ENCODE measurements around the gene RASGRP3.
A peak's percentile ranks its signal among the peaks of the same experiment; 100 is the strongest.
"Not testable (repeated sequence)": the region's sequence is repeated elsewhere in the genome, so short reads cannot be mapped to it uniquely, and the experiment has no call there.

The RASGRP3 gene, protein sequence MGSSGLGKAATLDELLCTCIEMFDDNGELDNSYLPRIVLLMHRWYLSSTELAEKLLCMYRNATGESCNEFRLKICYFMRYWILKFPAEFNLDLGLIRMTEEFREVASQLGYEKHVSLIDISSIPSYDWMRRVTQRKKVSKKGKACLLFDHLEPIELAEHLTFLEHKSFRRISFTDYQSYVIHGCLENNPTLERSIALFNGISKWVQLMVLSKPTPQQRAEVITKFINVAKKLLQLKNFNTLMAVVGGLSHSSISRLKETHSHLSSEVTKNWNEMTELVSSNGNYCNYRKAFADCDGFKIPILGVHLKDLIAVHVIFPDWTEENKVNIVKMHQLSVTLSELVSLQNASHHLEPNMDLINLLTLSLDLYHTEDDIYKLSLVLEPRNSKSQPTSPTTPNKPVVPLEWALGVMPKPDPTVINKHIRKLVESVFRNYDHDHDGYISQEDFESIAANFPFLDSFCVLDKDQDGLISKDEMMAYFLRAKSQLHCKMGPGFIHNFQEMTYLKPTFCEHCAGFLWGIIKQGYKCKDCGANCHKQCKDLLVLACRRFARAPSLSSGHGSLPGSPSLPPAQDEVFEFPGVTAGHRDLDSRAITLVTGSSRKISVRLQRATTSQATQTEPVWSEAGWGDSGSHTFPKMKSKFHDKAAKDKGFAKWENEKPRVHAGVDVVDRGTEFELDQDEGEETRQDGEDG

DNA sequence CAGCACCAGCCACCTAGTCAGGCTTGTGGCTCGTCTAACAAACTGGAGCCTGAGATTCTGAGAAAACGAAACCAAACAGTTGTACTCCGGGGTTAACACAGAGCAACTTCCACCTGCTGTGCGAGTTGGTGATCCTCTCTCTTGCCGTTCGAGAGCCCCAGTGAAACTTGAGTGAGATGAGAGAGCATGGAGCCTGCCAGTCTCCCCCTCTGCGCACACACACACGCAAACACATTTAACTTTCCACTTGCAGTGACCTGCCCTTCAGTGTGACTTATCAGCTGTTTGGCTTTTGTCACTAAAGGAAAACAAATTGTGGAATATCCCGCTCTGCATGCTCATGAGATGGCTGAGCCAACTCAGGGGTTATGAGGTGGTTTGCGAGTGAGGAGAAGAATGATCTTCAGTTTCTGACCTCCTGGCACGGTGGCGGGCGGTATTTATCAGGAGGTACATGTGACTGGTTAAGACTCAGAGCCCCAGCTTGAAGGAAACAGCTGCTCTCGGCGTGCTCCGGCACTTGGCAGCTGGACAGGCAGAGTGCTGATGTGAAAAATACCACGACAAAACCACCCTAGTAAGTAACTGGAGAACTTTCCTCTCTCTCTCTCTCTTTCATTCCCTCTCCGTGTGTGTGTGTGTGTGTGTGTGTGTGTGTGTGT is at the start of gene RASGRP3:
TSS of gene RASGRP3 (plus strand) at position 519 of the 662 bp plus-strand sequence. CDS start 38,488 bp downstream, outside the sequence.
- DNase-seq (ENCODE audit: low read depth), result peak; percentile 78

DNA sequence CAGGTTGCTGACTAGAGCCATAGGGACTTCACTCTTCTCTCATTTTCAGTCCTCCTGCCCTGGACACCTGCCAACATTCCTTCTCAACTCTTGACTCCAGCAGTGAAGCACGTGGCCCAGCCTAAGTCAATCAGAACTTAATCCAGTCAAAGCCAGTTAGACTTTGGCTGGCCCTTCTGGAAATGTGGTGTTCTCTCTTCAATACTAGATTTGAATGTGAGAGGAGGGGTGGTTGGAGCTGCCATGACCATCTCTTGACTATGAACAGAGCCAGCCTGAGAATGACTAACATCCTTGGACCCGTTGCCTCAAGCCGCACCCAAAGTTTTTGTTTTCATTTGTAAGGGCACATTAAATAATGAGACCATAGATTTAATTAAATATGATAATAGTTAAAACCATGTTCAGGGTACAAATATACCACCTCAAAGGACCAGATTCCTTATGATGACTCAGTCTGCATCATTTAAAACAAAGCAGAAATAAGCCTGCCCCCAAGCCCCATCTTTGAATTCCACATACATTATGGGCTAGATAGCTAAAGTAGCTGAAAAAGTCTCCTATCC is 49.7 kb upstream of the RASGRP3 start:
- peak; percentile 75 for DNase-seq (ENCODE audit: low read depth)

DNA sequence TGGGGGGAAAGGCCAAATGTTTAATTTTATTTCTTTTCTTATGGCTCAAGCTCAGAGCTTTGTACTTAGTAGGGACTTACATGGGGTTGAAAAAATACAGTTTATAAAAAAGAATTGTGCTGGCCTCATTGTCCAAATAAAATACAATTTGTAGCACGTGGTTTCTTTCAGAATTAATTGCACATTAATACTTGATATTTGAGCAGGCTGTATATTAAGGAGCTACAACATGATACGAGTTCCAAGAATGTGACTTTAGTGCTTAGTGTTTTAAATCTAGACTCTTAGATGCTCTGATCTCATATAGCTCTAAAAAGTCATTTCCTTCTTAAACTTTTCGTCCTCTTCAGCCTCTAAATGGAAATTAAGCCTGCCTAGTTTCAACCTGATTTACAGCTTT is 46.4 kb upstream of the RASGRP3 start:
- no peak for DNase-seq (ENCODE audit: low read depth)

DNA sequence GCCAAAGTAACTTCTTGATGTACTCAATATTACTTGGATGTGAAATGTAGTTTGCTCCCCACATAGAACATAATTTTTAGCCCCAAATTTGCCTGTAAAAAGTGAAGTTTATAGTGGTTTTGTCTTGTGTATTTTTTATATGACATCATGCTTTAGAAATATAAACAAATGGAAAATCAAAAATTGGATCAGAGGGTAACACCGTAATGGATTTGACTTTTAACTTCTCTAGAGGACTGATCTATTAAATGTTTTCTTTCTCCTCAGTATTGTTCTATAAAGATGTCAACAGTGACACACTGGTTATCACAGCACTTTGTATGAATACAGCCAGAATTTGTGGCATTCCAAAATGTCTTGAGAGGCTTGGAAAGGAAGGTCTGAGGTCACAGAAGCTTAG is 45.6 kb upstream of the RASGRP3 start:
- DNase-seq (ENCODE audit: low read depth), result no peak

DNA sequence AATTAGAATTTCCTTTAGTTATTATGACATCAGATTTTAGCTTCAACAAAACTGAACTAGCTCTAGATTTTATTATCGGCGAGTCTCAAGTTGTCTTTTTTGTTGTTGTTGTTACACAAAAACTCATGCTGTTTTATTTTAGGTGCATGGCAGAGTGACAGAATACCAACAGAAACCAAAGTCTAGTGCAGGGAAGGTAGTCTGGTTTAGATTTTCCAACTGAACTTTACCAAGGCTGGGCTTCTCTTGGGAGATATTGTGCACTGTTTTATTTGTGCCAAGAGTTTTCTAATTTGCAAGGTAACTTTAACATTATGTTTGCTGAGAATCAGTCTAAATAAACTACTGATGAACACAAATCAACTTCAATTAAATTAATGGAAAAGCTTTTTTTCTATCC is 43.6 kb upstream of the RASGRP3 start:
- DNase-seq (ENCODE audit: low read depth), result no peak

DNA sequence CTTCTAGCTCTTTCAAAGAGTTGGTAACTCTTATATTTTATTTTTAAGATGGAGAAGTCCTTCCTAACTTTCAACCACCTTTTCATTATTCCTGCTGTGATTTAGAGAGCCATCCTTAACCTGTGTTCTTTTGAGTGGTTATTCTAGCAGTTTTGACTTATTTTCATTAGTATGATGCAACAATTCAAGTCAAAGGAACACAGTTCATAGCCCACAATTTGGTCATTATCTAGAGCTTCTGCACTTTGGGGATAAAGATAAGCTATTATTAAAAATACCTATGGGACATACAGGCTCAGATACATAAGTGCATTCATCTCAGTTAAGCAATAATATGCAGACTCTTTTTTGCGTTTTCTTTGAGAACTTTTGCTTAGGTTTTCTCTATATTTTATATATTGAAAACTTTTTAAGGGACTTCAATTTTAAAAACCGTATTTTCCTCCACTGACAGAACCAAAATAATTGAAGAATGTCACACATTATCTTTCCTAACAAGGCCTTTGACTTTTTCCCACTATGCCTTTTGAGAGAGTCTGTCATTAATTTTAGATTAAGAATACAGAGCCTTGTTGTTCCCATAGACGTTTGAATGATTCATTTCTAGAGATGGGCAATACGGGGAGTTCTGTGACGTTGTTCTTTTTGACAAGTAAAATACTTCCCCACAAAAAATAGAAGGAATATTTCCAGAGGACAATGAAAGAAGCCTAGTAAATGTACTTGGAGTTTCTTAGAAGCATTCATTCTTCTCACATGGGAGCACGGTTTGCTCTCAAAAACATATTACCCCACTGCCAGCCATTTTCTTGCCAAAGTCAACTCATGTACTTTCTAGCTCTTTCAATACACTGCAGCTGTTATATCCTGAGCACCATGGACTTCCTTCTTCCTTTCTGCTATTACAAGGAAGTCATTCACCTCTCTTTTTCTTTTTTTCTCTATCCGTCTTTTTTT is 42.9 kb upstream of the RASGRP3 start:
- no peak for DNase-seq (ENCODE audit: low read depth)

DNA sequence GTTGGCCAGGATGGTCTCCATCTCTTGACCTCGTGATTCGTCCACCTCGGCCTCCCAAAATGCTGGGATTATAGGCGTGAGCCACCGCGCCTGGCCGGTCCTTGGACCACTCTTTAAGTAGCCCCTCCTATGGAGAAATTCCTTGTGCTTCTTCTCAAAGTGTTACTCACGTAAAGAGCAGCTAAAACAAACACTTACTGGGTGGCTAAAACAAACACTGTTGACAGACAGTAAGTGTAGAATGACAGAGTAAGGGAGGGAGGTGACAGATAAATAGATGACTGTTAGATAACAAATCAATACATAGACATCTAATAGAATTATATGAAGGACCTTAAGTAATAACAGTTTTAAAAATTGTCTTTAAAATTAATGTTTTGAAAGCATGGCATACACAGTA is 40.9 kb upstream of the RASGRP3 start:
- DNase-seq (ENCODE audit: low read depth), result no peak

DNA sequence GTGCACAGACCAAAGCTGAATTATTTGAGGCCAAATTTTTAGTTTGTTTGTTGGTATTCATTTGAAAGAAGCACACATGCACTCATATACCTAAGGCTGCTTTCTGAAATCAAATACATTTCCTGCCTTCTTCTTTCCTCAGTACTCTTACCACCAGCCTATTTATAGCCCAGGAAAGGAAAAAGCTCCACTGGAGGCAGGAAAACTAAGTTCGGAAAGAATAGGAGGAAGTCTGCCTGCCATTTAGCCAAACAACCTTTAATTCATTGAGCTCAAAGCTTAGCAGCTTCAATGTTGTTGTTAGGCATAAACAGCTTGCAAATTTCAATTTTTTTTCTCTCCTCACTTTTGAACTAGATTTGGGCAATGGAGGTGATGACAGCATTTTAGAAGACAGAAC is 40.4 kb upstream of the RASGRP3 start:
- DNase-seq (ENCODE audit: low read depth), result no peak

DNA sequence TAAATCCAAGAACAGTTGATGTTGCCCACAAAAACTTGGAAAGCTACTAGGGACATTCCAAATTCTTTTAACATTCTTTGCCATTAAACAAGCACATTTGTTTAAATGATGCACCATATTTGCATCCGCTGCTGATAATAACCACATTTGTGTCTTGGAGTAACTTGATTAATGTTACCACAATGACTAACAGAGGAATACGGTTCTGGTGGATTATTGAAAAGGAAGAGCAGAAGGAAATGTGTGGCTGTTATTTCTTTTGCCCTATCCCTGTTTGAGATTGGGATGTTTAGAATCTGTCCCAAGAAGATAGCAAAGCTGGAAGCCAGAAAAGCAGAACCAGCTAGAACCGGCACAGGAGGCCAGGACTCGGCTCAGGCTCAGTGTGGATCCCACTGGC is 39.2 kb upstream of the RASGRP3 start:
- peak; percentile 92 for DNase-seq (ENCODE audit: low read depth)

DNA sequence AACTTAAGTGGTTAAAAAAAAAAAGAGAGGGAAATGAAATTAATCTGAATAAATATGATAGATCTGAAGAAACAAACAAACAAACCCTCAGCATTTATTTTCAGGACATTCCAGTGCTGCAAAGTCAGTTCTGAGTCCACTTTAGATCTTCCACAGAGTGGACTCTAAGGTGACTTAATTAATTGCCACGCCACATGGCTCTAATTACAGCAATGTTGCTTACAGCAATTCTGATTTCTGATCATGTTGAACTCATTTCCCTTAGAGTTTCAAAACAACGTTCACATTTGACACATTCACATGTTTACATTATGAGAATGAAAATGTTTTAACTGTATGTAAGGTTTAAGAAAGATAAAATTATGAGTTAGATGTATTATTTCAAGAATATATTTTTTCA is 38.6 kb upstream of the RASGRP3 start:
- peak; percentile 6 for DNase-seq (ENCODE audit: low read depth)

DNA sequence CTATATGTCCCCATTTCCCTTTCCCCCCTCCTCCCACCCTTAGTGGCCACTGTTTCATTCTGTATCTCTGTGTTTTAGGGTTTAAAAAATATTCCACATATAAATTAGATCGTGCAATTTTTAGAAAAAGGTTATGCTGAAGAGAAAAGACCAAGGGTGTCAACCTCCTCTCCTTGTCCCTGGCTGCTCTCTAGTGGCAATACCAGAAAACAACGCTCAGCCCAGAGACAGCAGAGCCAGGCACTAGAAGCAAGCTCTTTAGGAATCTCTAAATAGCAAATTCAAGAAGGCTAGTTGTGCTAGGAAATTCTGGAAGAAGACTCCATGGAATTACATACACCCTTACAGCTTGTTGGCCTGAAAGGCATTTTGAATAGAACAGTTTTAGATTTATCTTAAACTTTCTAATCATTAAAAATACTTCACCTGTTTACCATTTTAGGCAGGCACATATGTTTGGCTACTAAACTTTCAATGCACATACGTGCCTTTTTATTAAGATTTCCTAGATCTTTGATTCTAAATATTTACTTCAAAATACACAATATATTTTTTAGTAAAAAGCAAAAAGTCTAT is 35.1 kb upstream of the RASGRP3 start:
- DNase-seq (ENCODE audit: low read depth), result peak; percentile 74

DNA sequence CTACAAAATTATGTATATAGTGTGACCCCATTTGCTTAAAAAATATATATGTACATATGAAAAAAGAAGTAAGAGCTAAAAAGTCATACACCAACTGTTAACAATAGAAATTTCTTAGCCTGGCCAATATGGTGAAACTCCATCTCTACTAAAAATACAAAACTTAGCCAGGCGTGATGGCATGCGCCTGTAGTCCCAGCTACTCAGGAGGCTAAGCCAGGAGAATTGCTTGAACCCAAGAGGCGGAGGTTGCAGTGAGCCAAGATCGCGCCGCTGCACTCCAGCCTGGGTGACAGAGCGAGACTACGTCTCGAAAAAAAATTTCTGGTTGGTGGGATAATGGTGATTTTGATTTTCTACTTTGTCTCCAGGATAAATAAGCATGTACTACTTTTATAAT is 34.4 kb upstream of the RASGRP3 start:
- DNase-seq (ENCODE audit: low read depth), result not testable (repeated sequence)

DNA sequence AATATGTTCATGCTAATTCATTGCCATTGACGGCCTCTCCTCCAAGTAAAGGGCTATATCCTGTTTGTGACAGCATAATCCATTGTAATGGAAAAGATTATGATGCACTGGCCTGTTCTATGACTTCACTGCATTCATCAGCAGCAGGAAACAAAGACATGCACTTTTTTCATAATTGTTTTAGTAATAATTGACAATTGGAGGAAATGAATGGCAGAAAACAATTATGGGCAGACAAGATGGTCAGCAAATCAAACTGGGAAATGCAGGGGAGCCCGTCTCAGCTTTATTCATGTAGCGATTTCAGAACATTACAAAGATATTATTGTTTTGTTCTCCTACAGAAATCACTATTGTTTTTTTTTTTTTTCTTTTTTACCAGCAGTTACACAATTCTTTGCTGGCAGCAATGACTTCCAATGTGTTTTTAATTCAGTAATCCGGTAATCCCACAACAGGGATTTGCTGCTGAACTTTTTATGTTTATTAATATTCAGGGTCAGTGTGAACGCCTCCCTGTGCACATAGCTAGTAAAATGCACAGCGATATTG is 33.8 kb upstream of the RASGRP3 start:
- no peak for DNase-seq (ENCODE audit: low read depth)

DNA sequence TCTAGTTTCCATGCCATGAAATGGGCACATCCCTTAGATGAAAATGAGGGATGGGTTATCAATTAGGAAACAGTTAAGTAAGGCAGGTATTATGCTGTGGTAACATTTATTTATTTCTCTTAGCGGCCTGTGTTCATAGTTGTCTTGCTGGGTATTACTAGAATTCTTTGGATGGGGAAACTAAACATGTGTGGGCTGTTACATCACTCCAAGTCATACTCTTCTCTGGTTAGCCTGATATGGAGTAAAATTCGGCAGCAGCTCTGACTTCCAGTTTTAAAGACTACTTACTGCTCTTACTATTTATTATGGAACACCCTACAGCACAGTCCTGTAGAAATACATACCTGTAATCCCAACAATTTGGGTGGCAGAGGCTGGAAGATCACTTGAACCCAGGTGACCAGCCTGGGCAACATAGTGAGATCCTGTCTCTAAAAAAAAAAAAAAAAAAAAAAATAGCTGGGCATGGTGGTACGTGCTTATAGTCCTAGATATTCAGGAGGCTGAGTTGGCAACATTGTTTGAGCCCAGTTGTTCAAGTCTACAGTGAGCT is 33.1 kb upstream of the RASGRP3 start:
- DNase-seq (ENCODE audit: low read depth), result no peak

DNA sequence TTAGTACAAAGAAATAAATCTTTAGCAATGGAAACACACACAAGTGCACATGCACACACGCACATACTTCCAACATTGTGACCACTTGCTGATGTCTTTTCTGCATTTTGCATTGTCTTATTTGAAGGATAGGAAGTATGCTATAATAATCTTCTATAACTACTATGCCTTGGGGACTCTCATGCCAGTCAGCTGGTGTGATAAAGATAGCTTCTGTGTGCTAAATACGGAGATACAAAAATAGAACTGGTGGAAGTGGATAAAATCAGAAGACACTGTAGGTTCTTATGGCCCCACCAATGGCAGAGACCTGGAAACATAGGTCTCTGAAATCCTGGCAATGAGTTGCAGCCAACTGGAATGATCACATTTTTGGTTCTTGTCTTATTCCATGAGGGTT is 31.5 kb upstream of the RASGRP3 start:
- DNase-seq (ENCODE audit: low read depth), result no peak

DNA sequence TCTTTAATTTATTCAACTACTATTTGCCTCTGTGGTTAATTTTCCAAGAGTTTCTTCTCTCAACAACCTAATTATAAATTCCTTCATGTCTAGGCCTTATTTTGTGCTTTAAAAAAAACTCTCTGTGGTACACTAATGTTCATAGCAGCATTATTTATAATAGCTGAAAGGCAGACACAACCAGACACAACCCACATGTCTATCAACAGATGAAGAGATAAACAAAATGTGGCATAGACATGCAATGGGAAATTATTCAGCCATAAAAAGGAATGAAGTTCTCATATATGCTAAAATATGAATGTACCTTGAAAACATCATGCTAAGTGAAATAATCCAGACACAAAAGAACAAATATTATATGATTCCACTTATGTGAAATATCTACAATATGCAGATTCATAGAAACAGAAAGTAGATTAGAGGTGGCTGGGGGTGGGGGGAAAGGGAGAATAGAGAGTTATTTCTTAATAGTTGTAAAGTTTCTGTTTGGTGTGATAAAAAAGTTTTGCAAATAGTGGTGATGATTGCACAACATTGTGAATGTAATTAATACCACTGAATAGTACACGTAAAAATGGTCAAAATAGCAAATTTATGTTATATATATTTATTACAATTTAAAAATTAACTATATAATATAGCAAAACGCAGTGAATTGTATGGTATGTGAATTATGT is 28.1 kb upstream of the RASGRP3 start:
- DNase-seq (ENCODE audit: low read depth), result no peak

DNA sequence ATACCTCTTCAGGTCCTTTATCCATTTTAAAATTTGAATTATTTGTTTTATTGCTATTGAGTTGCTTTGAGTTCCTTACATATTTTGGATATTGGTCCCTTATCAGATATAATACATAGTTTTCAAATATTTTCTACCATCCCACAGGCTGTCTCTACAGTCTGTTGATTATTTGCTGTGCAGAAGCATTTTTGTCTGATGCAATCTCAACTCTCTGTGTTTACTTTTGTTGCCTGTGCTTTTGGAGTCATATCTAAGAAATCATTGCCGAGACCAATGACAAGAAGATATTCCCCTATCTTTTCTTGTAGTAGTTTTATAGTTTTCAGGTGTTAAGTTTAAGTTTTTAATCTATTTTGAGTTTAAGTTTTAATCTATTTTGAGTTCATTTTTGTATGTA is 25.2 kb upstream of the RASGRP3 start:
- DNase-seq (ENCODE audit: low read depth), result no peak

DNA sequence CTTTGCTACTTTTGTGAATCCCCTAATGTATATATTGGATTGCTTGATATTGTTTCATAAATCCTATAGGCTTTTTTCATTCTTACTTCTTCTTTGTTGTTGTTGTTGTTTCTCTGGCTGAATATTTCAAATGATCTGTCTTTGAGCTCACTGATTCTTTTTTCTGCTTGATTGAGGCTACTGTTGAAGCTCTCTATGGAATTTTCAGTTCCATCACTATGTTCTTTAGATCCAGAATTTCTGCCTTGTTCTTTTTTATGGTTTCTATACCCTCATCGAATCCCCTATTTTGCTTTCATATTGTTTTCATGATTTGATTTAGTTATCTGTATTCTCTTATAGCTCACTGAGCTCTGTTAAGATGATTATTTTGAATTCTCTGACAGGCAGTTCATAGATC is 24.6 kb upstream of the RASGRP3 start:
- DNase-seq (ENCODE audit: low read depth), result no peak

DNA sequence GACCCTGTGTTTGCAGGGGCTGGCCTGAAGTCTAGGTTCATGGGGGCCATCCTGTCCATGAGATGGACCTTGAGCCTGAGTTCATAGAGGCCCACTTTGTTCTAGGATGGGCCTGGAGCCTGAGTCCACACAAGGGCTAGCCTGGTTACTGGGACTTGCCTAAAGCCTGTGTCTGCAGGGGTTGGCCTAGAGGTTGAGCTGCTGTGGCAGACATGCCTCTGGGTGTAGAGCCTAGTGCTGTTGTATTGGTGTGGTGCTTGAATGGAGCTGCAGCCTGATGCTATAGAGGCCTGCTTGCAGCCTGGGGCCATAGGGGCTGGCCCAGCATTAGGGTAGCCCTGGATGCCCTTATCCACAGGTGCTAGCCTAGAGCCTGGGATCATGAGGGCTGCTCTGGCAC is 23.9 kb upstream of the RASGRP3 start:
- no peak for DNase-seq (ENCODE audit: low read depth)

DNA sequence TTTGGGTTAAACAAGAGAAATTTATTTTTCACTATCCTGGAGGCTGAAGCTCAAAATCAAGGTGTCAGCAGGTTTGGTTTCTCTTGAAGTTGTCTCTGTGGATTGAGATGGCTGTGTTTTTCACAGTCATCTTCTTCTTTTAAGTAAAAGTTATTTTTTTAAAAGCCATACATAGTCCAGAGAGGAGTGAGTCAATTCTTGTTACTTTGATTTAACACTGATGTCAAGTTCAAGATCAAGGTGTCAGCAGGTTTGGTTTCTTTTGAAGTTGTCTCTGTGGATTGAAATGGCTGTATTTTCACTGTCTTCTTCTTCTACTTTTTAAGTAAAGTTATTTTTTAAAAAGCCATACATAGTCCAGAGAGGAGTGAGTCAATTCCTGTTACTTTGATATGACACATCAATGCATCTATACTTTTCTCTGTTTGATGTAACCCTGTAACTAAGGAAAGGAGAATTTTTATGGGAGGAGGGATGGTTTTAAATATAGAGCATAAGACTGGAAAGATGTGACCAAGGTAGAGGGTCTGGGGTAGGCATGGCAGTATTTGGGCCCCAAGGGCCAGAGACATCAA is 22.5 kb upstream of the RASGRP3 start:
- DNase-seq (ENCODE audit: low read depth), result peak; percentile 53

Measured in ELR (cell line).